Measurements from ENCODE around the gene GOT2. TPM values are rescaled to one million over a fixed set of nuclear protein-coding genes. Genes with fewer than 3 reads are reported as not detected.
"Not testable (repeated sequence)": the region's sequence is repeated elsewhere in the genome, so short reads cannot be mapped to it uniquely, and the experiment has no call there.

GOT2 gene
- polyA plus RNA-seq, 4 donors: 48.4 to 108 (median 100) TPM

DNA sequence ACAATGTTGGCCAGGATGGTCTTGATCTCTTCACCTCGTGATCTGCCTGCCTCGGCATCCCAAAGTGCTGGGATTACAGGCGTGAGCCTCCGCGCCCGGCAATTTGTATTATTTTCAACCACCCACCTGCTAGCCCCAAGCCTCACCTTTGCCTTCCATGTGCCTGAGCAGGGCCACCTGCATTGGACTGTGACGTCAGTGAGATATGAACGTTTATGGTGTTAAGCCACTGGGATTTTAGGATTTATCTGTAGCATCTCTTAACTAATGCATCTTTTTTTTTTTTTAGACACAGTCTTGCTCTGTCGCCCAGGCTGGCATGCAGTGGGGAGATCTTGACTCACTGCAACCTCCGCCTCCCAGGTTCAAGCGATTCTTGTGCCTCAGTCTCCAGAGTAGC lies 74.2 kb downstream of the GOT2 start:
- not testable (repeated sequence) for DNase-seq (ENCODE audit: low read depth in 4 of 4, low spot score in 3 of 4)

DNA sequence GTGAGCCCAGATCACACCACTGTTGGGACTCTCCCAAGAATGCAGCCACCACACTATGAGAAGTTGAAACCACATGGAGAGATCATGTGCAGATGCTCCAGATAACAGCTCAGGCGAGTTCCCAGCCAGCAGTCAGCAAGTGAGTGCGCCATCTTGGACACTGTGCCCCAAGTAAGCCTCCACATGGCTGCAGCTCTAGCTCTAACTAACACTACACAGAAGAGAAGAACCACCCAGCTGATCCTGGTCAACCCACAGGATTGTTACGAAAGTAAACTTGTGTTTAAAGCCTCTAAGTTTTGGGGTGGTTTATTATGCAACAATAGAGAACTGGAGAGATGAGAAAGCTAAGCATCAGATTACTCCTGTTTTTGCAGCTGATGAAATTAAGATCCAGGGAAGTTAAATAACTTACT lies 75.3 kb downstream of the GOT2 start:
- no peak for DNase-seq (ENCODE audit: low read depth in 4 of 4, low spot score in 3 of 4)

Other genes starting within 250 kb of the GOT2 start
- 1 to 10 TPM; 5.1 to 9.9 (median 9.5) TPM for gene NDRG4, start 234.2 kb downstream of the GOT2 start, polyA plus RNA-seq (ENCODE audit: insufficient read length in 4 of 4)
- 10 to 100 TPM; 18.6 to 47.2 (median 32.2) TPM for gene SETD6, start 218.8 kb downstream of the GOT2 start, polyA plus RNA-seq (ENCODE audit: insufficient read length in 4 of 4)
- gene CNOT1, start 104.5 kb downstream of the GOT2 start, polyA plus RNA-seq (ENCODE audit: insufficient read length in 4 of 4): 100 to 1,000 TPM; 124 to 195 (median 174) TPM
- gene SLC38A7, start 49.5 kb downstream of the GOT2 start, polyA plus RNA-seq (ENCODE audit: insufficient read length in 4 of 4): 10 to 100 TPM; 11.6 to 20.9 (median 14.4) TPM